Measurements from ENCODE around the gene KCNJ1. TPM values are rescaled to one million over a fixed set of nuclear protein-coding genes. Genes with fewer than 3 reads are reported as not detected.

The KCNJ1 gene
- total and polyA plus RNA-seq, 9 of the 15 experiments (the other 6 are each of a cell fraction or from before 2014, with no cell fraction given), result not detected

GRCh38 chr11:128876133-128876650, 9.1 kb upstream of the KCNJ1 start:
- CTCF ChIA-PET (ENCODE audit: low intra/inter-chr PET ratio), result no interaction called here
- H4K20me1 ChIP-seq (replicated peaks; ENCODE audit: control insufficient read depth, insufficient read depth, low read length), result no peaks in the 10 kb centered on the region
- H3K27me3 ChIP-seq (ENCODE audit: control insufficient read depth in 2 of 2, insufficient read depth in 2 of 2, low read length in 2 of 2), result no peaks in the 10 kb centered on the region; a peak in 1 of 5 replicates
- no peaks in the 10 kb centered on the region for H3K9me3 ChIP-seq (replicated peaks; ENCODE audit: control insufficient read depth, insufficient read depth, low read depth, low read length)
- intact Hi-C loops (cut with micrococcal nuclease), result no loop called here
- BruUV-seq (replicated peaks), result no TSS peak
- H3K79me2 ChIP-seq (ENCODE audit: control insufficient read depth, insufficient read depth, low read length), result no peaks in the 10 kb centered on the region
- WGBS (ENCODE audit: insufficient coverage, low coverage, missing lambda C conversion rate), result 0% methylated on average over 22 of the region's 22 CpGs
- H3K9ac ChIP-seq (ENCODE audit: insufficient read depth in 1 of 2, low read depth in 2 of 2, low read length in 2 of 2), result no peak overlapping the region
- FAIRE-seq (no peak), ATAC-seq (no peak), DNase-seq (ENCODE audit: extremely low read depth in 1 of 4, low spot score in 3 of 4) (no peak)
- H3K4me2 ChIP-seq (ENCODE audit: insufficient read depth, low read length), result no peak overlapping the region
- no peak overlapping the region for H3K4me3 ChIP-seq
- H3K27ac ChIP-seq (ENCODE audit: extremely low read depth, low read depth, low read length), result no peak overlapping the region
- in situ Hi-C loops (cut with MboI), result loop anchor here (5.0 to 25.0 kb wide), 2 partner anchors 81 to 436 kb away; no protein-coding TSS in a partner anchor
- no peaks in the 10 kb centered on the region for H3K9me1 ChIP-seq (ENCODE audit: control insufficient read depth, insufficient read depth, low read length)
- POLR2A ChIA-PET, result no interaction called here
- TF ChIP-seq XRCC5 (IDR thresholded peaks at IDR 0.05; ENCODE audit: low read depth, low read length), result no peak
- TF ChIP-seq ZNF24 (IDR thresholded peaks at IDR 0.05), result no peak
- TF ChIP-seq KDM1A (IDR thresholded peaks at IDR 0.05), result no peak
- H3K36me3 ChIP-seq (ENCODE audit: control insufficient read depth, insufficient read depth, low read length), result no peaks in the 10 kb centered on the region
- no peaks in the 10 kb centered on the region for H3K4me1 ChIP-seq (replicated peaks in 1 of 2; ENCODE audit: control insufficient read depth in 2 of 2, insufficient read depth in 2 of 2, low read length in 2 of 2)
- no peak overlapping the region for H2AFZ ChIP-seq (ENCODE audit: low read depth, low read length)

GRCh38 chr11:128874427-128874826, 7.3 kb upstream of the KCNJ1 start:
- H3K27ac ChIP-seq (ENCODE audit: extremely low read depth, low read depth, low read length), result no peak overlapping the region
- no peaks in the 10 kb centered on the region for H3K9me1 ChIP-seq (ENCODE audit: control insufficient read depth, insufficient read depth, low read length)
- CTCF ChIA-PET (ENCODE audit: low intra/inter-chr PET ratio), result no interaction called here
- 0% methylated on average over 3 of the region's 3 CpGs for WGBS (ENCODE audit: insufficient coverage, low coverage, missing lambda C conversion rate)
- H2AFZ ChIP-seq (ENCODE audit: low read depth, low read length), result no peak overlapping the region
- no peaks in the 10 kb centered on the region for H3K9me3 ChIP-seq (replicated peaks; ENCODE audit: control insufficient read depth, insufficient read depth, low read depth, low read length)
- no peak for FAIRE-seq
- in situ Hi-C loops (cut with MboI), result no loop called here
- BruUV-seq (replicated peaks), result no TSS peak
- no peaks in the 10 kb centered on the region; a peak in 1 of 5 replicates for H3K27me3 ChIP-seq (ENCODE audit: control insufficient read depth in 2 of 2, insufficient read depth in 2 of 2, low read length in 2 of 2)
- POLR2A ChIA-PET, result no interaction called here
- no peaks in the 10 kb centered on the region for H4K20me1 ChIP-seq (replicated peaks; ENCODE audit: control insufficient read depth, insufficient read depth, low read length)
- H3K4me1 ChIP-seq (replicated peaks in 1 of 2; ENCODE audit: control insufficient read depth in 2 of 2, insufficient read depth in 2 of 2, low read length in 2 of 2), result no peaks in the 10 kb centered on the region
- no peak for TF ChIP-seq SRSF3 (IDR thresholded peaks at IDR 0.05; ENCODE audit: insufficient read depth, low read length)
- TF ChIP-seq E4F1 (CRISPR knock-in tag; IDR thresholded peaks at IDR 0.05; ENCODE audit: borderline replicate concordance), result no peak
- no peak for TF ChIP-seq HES1 (IDR thresholded peaks at IDR 0.05; ENCODE audit: low read depth)
- TF ChIP-seq PHF8 (IDR thresholded peaks at IDR 0.05; ENCODE audit: borderline replicate concordance, low read length), result no peak
- TF ChIP-seq RB1 (IDR thresholded peaks at IDR 0.05; ENCODE audit: low read depth), result no peak
- TF ChIP-seq ZHX1 (conservative IDR thresholded peaks at IDR 0.05; ENCODE audit: low read length), result no peak
- TF ChIP-seq JUN (IDR thresholded peaks at IDR 0.05; ENCODE audit: borderline replicate concordance, low read depth, low read length), result no peak
- TF ChIP-seq JUN (CRISPR knock-in tag; IDR thresholded peaks at IDR 0.05; ENCODE audit: borderline replicate concordance), result no peak
- no peak for DNase-seq (ENCODE audit: extremely low read depth in 1 of 4, low spot score in 3 of 4)
- intact Hi-C loops (cut with micrococcal nuclease), result no loop called here
- no peak overlapping the region for H3K4me3 ChIP-seq
- H3K79me2 ChIP-seq (ENCODE audit: control insufficient read depth, insufficient read depth, low read length), result no peaks in the 10 kb centered on the region
- H3K9ac ChIP-seq (ENCODE audit: insufficient read depth in 1 of 2, low read depth in 2 of 2, low read length in 2 of 2), result no peak overlapping the region
- no peaks in the 10 kb centered on the region for H3K36me3 ChIP-seq (ENCODE audit: control insufficient read depth, insufficient read depth, low read length)
- no peak for ATAC-seq
- H3K4me2 ChIP-seq (ENCODE audit: insufficient read depth, low read length), result no peak overlapping the region
